ENCODE measurements around the gene ERAL1. TPM values are rescaled to one million over a fixed set of nuclear protein-coding genes. Genes with fewer than 3 reads are reported as not detected.
"Not testable (repeated sequence)": the region's sequence is repeated elsewhere in the genome, so short reads cannot be mapped to it uniquely, and the experiment has no call there.

The ERAL1 gene
- total RNA-seq, 2 experiments from 2014 or later, result 77.6 to 80.4 TPM

DNA sequence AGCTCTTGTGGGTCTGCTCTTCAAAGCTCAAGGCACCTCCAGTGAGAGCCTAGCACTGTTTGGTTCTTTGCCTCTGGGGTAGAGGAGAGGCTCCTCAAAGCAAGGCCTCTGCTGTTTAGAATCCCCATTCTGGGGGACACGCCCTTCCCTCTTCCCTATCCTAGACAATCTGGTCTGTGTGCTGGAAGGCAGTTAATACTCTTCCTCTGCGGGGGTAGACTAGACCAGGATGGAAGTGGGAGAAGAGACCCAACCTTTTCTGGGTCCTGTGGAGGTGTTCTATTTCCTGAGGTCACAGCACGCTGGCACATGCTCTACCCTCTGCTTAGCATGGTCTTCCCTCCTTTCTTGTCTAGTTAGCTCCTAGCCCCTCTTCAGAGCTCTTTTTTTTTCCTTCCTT, 7.7 kb downstream of the ERAL1 start:
- DNase-seq, result no peak
- no peaks in the 10 kb centered on the region for H3K9me3 Mint-ChIP-seq
- no peak overlapping the region for H3K4me3 Mint-ChIP-seq

DNA sequence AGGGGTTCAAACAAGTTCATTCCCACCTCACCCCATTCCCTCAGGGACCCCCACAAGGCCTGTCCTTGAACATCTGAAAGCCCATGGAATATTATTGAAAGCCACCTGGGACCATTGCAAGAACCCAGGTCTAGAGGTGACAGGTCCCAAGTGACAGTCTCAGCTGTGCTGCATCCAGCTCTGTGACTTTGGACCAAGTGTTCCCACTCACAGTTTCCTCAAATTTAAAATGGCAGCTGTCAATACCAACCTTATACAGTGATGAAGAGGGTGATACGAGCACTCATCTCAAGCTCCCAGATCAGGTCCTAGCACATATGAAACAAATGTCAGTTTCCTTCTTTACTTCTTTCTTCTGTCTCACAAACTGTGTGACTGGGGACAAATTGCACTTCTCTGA, 9.1 kb downstream of the ERAL1 start:
- Mint-ChIP-seq H3K9me3 (no peaks in the 10 kb centered on the region), H3K4me3 (no peak overlapping the region), H3K4me1 (no peaks in the 10 kb centered on the region), H3K36me3 (peaks cover 4% of the 10 kb centered on the region), H3K27me3 (no peaks in the 10 kb centered on the region), H3K27ac (no peak overlapping the region)
- no peak for DNase-seq

More for the DNA sequence above, 7.7 kb downstream of the ERAL1 start:
- Mint-ChIP-seq H3K27me3 (no peaks in the 10 kb centered on the region), H3K4me1 (peaks cover 6% of the 10 kb centered on the region), H3K36me3 (peaks cover 11% of the 10 kb centered on the region), H3K27ac (no peak overlapping the region)

DNA sequence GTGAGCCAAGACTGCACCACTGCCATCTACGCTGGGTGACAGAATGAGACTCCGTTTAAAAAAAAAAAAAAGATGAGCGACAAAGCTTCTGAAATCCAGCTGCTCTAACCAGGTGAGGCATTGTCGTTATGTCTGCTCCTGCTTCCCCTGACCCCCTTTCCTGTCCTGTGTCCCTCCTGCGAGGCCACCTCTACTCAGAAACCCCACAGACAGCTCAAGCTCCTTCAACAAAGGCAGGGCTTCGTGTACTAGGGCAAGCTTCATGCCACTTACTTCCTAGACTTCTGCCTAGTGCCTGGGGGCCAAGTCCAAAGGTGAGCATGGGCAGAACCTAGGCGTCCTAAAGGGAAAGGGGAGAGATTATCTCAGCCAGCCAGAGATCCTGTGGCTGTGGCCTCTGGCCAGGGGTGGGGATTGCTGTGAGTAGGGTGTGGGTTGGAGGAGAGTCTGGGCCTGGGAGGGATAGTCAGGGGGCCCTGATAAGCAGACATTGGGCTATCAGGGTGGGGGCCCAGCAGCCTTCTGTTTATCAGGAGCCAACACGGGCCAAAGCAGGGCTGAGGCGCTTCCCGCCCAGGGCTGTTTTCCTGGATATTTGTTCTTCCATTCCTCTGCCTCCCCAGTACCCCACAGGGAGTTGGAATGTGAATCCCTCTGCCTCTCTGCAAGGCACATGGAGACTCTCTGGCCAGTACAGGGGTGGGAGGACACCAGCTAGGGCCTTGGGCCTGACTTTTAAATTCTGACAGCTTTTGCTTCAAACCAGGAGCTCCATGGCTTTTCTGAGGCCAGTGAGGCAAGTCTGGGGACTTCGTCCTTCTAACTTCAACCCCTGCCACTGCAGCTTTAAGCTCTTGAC, 10.4 kb downstream of the ERAL1 start:
- Mint-ChIP-seq H3K36me3 (peaks cover 4% of the 10 kb centered on the region), H3K4me3 (no peak overlapping the region), H3K27ac (no peak overlapping the region), H3K27me3 (no peaks in the 10 kb centered on the region), H3K4me1 (no peaks in the 10 kb centered on the region), H3K9me3 (no peaks in the 10 kb centered on the region)
- no peak for DNase-seq

DNA sequence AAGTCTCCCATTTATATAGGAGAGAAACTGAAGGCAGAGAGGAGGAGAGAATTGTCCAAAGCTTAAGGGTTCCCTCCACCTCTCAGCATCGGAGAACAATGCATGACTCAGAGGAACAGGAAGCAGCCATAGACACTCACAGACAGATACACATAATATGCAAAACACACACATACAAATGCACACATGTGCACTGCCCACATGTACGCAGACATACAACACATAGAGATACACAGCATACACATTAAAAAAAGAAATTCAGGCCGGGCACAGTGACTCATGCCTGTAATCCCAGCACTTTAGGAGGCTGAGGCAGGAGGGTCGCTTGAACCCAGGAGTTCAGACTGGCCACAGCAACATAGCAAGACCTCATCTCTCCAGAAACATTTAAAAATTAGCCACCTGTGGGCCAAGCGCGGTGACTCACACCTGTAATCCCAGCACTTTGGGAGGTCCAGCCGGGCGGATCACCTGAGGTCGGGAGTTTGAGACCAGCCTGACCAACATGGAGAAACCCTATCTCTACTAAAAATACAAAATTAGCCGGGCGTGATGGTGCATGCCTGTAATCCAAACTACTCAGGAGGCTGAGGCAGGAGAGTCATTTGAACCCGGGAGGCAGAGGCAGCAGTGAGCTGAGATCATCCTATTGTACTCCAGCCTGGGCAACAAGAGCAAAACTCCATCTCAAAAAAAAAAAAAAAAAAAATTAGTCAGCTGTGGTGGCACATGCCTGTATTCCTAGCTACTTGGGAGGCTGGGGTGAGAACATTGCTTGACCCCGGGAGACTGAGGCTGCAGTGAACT, 11.3 kb downstream of the ERAL1 start:
- Mint-ChIP-seq H3K9me3 (no peaks in the 10 kb centered on the region), H3K4me1 (peaks cover 3% of the 10 kb centered on the region), H3K27me3 (no peaks in the 10 kb centered on the region), H3K27ac (no peak overlapping the region), H3K36me3 (peaks cover 4% of the 10 kb centered on the region), H3K4me3 (no peak overlapping the region)
- no peak for DNase-seq

DNA sequence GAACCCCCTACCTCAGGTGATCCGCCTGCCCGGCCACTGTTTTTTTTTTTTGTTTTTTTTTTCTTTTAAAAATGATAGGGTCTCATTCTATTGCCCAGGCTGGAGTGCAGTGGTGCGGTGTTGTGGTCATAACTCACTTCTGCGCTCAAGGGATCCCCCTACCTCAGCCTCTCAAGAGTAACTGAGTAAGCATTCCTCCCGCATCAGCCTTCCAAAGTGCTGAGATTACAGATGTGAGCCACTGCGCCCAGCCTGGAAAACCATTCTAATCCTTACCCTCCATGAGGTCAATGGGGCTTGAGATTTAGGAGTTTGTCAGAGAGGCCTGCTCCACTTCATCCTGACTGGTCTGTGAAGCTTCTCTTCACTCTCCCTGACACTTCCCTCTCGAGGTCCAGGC, 12.5 kb downstream of the ERAL1 start:
- Mint-ChIP-seq H3K9me3 (no peaks in the 10 kb centered on the region), H3K27ac (no peak overlapping the region), H3K36me3 (peaks cover 4% of the 10 kb centered on the region), H3K4me1 (peaks cover 11% of the 10 kb centered on the region), H3K27me3 (no peaks in the 10 kb centered on the region), H3K4me3 (no peak overlapping the region)
- no peak for DNase-seq

DNA sequence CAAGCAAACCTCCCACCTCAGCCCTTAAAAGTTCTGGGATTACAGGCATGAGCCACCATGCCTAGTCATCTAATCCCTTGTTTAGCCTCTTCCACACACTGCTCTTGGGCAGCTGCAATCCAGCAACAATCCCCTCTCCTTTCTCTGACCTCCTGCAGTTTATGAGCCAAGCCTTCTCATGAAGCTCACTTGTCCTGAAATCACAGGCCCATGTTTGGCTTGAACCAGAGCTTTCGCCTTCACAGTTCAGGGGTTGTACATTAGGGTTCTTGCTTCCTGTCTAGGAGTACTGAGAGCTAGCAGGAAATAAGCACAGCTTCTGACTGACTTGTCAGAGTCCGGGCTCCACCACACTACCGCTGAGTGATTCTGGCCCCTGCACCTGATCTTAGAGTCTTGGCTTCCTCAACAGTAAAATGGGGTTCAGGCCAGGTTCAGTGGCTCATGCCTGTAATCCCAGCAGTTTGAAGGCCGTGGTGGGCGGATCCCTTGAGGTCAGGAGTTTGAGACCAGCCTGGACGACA, 16.3 kb downstream of the ERAL1 start:
- Mint-ChIP-seq H3K9me3 (no peaks in the 10 kb centered on the region), H3K36me3 (no peaks in the 10 kb centered on the region), H3K27me3 (no peaks in the 10 kb centered on the region), H3K27ac (peak overlapping the region; percentile 84), H3K4me1 (peaks cover 21% of the 10 kb centered on the region), H3K4me3 (no peak overlapping the region)
- DNase-seq, result peak; percentile 42

DNA sequence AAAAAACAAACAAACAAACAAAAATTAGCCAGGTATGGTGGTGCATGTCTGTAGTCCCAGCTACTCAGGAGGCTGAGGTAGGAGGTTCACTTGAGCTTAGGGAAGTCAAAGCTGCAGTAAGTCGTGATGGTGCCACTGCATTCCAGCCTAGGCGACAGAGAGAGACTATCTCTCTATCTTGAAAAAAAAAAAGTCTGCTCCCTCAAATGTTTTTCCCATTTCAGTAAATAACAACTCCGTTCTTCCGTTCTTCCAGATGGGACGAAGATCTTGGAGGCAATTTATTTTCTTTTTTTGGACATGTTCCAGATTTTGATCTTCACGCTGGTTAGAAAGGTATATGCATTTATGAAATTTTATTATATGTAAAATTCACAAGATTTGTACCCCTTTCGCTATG, 19.0 kb downstream of the ERAL1 start:
- no peaks in the 10 kb centered on the region for H3K27me3 Mint-ChIP-seq
- H3K4me1 Mint-ChIP-seq, result peaks cover 43% of the 10 kb centered on the region
- H3K4me3 Mint-ChIP-seq, result no peak overlapping the region
- no peak overlapping the region for H3K27ac Mint-ChIP-seq
- H3K36me3 Mint-ChIP-seq, result peaks cover 10% of the 10 kb centered on the region
- DNase-seq, result no peak
- H3K9me3 Mint-ChIP-seq, result peaks cover 1% of the 10 kb centered on the region

DNA sequence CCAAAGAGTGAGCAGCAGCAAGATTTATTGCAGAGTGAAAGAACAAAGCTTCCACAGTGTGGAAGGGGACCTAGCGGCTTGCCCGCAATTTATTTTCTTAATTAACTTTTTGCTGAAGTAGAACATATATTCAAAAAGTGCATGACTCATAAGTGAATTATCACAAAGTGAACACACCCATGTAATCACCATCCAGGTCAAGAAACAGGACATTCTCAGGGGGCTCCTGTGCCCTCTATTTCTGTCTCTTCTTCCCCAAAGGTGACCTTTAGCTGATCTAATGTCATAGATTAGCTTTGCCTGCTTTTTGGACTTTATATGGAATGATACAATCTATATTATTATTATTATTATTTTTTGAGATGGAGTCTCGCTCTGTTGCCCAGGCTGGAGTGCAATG, 19.9 kb downstream of the ERAL1 start:
- H3K27ac Mint-ChIP-seq, result no peak overlapping the region
- peaks cover 10% of the 10 kb centered on the region for H3K36me3 Mint-ChIP-seq
- H3K9me3 Mint-ChIP-seq, result peaks cover 1% of the 10 kb centered on the region
- no peak overlapping the region for H3K4me3 Mint-ChIP-seq
- DNase-seq, result no peak
- no peaks in the 10 kb centered on the region for H3K27me3 Mint-ChIP-seq
- H3K4me1 Mint-ChIP-seq, result peaks cover 46% of the 10 kb centered on the region

DNA sequence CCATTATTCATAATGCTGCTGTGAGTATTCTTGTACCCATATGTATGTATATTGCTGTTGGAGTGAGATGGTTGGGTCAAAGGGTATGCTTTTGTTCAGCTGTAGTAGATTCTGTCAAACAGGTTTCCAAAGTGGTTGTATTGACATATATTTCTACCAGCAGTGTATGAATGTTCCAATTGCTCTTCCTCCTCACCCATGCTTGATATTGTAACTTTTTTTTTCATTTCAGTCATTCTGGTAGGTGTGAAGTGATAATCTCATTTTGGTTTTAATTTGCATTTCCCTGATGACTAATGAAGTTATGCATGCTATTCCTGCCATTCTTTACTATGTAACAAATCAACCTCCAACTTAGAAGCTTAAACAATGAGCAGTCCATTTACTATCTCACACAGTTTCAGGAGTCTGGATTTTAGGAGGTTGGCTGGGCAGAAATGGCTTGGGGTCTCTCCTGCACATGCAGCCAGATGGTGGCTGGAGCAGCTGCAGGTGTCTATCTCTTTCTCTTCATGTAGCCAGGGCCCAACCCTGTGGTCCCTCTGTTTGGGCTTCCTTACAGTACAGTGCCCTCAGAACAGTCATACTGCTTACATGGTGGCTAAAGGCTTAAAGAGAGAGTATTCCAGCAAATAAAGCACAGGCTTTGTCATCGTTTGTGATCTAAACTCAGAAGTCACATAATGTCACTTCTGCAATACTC, 21.2 kb downstream of the ERAL1 start:
- Mint-ChIP-seq H3K4me3 (no peak overlapping the region), H3K4me1 (peaks cover 44% of the 10 kb centered on the region), H3K27me3 (no peaks in the 10 kb centered on the region), H3K36me3 (peaks cover 10% of the 10 kb centered on the region), H3K27ac (peak overlapping the region; percentile 12), H3K9me3 (peaks cover 1% of the 10 kb centered on the region)
- DNase-seq, result no peak

DNA sequence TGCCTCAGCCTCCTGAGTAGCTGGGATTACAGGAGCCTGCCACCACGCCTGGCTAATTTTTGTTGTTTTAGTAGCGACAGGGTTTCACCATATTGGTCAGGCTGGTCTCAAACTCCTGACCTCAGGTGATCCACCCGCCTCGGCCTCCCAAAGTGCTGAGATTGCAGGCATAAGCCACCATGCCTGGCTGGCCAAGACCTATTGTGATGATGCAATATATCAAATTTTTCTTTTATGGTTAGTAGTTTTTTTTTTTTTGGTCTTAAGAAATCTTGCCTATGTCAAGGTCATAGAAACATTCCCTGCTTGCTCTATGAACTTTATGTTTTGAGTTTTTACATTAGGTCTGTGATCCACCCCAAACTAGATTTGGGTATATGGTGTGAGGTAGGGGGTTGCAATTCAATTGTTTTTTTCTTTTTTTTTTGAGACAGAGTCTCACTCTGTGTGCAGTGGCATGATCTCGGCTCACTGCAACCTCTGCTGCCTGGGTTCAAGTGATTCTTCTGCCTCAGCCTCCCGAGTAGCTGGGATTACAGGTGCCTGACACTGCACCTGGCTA, 22.4 kb downstream of the ERAL1 start:
- H3K27me3 Mint-ChIP-seq, H3K27ac Mint-ChIP-seq, DNase-seq, H3K4me3 Mint-ChIP-seq, H3K9me3 Mint-ChIP-seq: not testable (repeated sequence)
- H3K36me3 Mint-ChIP-seq, result peaks cover 10% of the 10 kb centered on the region
- peaks cover 35% of the 10 kb centered on the region for H3K4me1 Mint-ChIP-seq

DNA sequence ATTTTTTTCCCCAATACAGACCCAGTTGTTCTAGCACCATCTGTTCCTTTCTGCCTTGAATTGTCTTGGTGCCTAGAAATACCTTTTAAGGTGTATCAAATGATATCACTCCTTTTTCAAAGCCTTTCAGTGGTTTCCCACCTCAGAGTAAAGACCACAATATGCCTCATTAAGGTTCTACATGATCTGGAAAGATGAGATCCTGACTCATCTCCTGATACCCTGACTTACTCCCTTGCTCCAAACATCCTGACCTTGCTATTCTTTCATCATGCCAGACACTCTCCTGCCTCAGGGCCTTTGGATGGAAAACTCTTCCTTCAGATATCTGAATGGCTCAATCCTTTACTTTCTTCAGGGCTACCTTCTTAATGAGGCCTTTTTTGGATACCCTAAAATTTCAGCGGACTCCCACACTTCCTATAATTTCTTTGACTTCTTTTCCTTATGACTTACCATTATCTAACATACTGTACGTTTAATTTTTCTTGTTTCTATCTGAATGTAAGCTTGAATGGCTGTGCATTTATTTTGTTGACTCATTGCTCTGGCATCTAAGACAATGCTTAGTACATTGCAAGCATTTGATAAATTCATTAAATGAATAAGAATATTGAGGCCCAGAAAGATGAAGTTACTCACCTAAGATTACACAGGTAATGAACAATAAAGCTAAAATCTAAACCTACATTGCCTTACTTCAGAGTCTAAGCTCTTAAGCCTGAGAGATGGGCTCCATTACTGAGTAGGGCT, 23.5 kb downstream of the ERAL1 start:
- peaks cover 34% of the 10 kb centered on the region for H3K4me1 Mint-ChIP-seq
- H3K4me3 Mint-ChIP-seq, result no peak overlapping the region
- H3K9me3 Mint-ChIP-seq, result peaks cover 1% of the 10 kb centered on the region
- H3K36me3 Mint-ChIP-seq, result peaks cover 10% of the 10 kb centered on the region
- peak overlapping the region; percentile 19 for H3K27ac Mint-ChIP-seq
- no peaks in the 10 kb centered on the region for H3K27me3 Mint-ChIP-seq
- DNase-seq, result no peak

DNA sequence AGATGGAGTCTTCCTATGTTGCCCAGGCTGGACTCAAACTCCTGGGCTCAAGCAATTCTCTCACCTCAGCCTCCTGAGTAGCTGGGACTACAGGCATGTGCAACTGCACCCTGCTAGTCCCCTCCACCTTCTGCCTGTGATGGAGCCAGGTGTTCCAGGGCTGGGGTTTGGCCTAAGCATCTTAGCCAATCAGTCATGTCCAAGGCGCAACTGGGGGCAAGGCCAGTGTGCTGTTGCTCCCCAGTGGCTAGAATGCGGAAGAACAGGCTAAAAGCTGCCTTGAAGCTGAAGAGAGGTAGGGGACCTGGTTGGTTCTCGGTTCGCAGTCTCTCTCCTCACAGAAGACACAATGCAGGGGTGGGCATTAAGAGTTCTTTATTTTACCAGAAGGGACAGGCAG, 24.2 kb downstream of the ERAL1 start:
- peaks cover 10% of the 10 kb centered on the region for H3K36me3 Mint-ChIP-seq

DNA sequence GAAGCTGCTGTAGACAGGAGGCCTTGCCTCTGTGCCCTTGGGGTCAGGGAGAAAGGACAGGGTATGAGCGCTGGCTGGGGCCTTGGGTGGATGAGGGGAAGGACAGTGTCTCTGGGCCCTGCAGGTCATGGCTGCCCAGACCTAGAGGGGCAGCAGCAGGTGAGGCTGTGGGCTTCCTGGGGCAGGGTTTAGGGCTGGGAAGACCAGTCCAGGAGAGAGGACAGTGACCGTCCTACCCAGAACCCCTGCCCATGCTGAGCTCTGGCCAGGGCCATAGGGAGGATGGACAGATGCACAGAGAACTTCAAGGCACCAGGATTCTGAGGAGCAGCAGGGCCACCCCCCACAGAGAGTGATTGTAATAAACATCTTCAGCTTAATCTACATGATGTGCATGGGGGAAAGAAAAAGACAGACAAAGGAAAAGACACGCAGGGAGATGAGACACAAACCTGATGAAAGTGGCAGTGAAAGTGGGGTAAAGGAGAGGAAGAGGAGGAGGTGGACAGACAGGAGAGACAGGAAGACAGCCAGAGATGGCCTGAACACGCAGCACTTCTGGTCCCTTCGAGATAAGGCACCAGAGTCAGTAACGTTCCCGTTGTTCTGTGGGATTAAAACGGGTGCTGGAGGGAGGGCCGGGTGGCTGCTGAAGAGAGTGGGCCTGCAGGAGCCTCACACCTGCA, 25.2 kb downstream of the ERAL1 start:
- no peak for DNase-seq
- peaks cover 10% of the 10 kb centered on the region for H3K36me3 Mint-ChIP-seq
- no peak overlapping the region for H3K27ac Mint-ChIP-seq
- H3K4me1 Mint-ChIP-seq, result peaks cover 32% of the 10 kb centered on the region
- H3K9me3 Mint-ChIP-seq, result peaks cover 1% of the 10 kb centered on the region
- no peak overlapping the region for H3K4me3 Mint-ChIP-seq
- no peaks in the 10 kb centered on the region for H3K27me3 Mint-ChIP-seq

More for the DNA sequence above, 24.2 kb downstream of the ERAL1 start:
- no peak overlapping the region for H3K4me3 Mint-ChIP-seq
- peaks cover 34% of the 10 kb centered on the region for H3K4me1 Mint-ChIP-seq
- peak; percentile 26 for DNase-seq
- H3K27ac Mint-ChIP-seq, result no peak overlapping the region
- H3K27me3 Mint-ChIP-seq, result no peaks in the 10 kb centered on the region
- H3K9me3 Mint-ChIP-seq, result peaks cover 1% of the 10 kb centered on the region

DNA sequence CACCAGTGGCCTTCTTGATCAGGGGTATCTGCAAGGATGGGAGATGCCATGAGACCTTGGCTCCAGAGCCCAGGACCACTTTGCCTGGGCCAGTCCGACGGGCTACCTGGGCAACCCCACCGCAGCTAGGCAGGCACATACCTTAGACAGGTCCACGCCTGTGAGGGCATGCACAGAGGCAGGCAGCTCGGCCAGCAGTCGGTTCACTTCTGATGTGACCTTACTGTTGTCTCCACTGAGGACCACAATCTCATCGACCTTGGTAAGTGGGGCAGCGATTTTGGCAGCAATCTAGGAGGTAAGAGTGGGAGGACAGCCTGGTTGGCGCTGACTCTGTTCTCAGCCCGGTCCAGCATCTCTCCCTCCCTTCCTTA, 25.7 kb downstream of the ERAL1 start:
- peaks cover 1% of the 10 kb centered on the region for H3K9me3 Mint-ChIP-seq
- H3K4me1 Mint-ChIP-seq, result peaks cover 30% of the 10 kb centered on the region
- H3K27ac Mint-ChIP-seq, result no peak overlapping the region
- H3K27me3 Mint-ChIP-seq, result no peaks in the 10 kb centered on the region
- no peak for DNase-seq
- H3K36me3 Mint-ChIP-seq, result peaks cover 10% of the 10 kb centered on the region
- no peak overlapping the region for H3K4me3 Mint-ChIP-seq

Measured in activated naive CD8-positive, alpha-beta T cell treated with anti-CD3 and anti-CD28 coated beads for 36 hours (primary cell).